Measurements from ENCODE around the gene C11orf54.
A peak's percentile ranks its signal among the peaks of the same experiment; 100 is the strongest.
"Not testable (repeated sequence)": the region's sequence is repeated elsewhere in the genome, so short reads cannot be mapped to it uniquely, and the experiment has no call there.

Gene C11orf54

GRCh38 chr11:93735627-93736026 is 5.8 kb upstream of the C11orf54 start:
- no peak for DNase-seq

GRCh38 chr11:93736129-93736528 is 5.3 kb upstream of the C11orf54 start:
- DNase-seq: no peak

GRCh38 chr11:93737904-93738612 is 3.4 kb upstream of the C11orf54 start:
- DNase-seq: no peak

GRCh38 chr11:93738647-93739081 is 2.8 kb upstream of the C11orf54 start:
- DNase-seq: no peak

- DNase-seq: no peak
Measured at GRCh38 chr11:93740031-93740729, 1.3 kb upstream of the C11orf54 start.

- DNase-seq: peak; percentile 38
Measured at GRCh38 chr11:93740730-93741093, 760 bp upstream of the C11orf54 start.

- no peak for DNase-seq
Measured at GRCh38 chr11:93741882-93742226, 382 bp downstream of the C11orf54 start.

GRCh38 chr11:93743291-93743690 is 1.8 kb downstream of the C11orf54 start:
- no peak for DNase-seq

GRCh38 chr11:93744669-93745004 is 3.2 kb downstream of the C11orf54 start:
- no peak for DNase-seq

- DNase-seq: not testable (repeated sequence)
Measured at GRCh38 chr11:93745005-93745755, 3.7 kb downstream of the C11orf54 start.

- DNase-seq: no peak
Measured at GRCh38 chr11:93746101-93746500, 4.6 kb downstream of the C11orf54 start.

GRCh38 chr11:93747122-93747521 is 5.7 kb downstream of the C11orf54 start:
- DNase-seq: no peak

GRCh38 chr11:93751001-93751400 is 9.5 kb downstream of the C11orf54 start:
- no peak for DNase-seq

- DNase-seq: no peak
Measured at GRCh38 chr11:93753241-93753640, 11.8 kb downstream of the C11orf54 start.

- DNase-seq: no peak
Measured at GRCh38 chr11:93756748-93757147, 15.3 kb downstream of the C11orf54 start.

- no peak for DNase-seq
Measured at GRCh38 chr11:93757301-93757700, 15.8 kb downstream of the C11orf54 start.

- no peak for DNase-seq
Measured at GRCh38 chr11:93757924-93758865, 16.7 kb downstream of the C11orf54 start.

GRCh38 chr11:93759123-93759522 is 17.7 kb downstream of the C11orf54 start:
- DNase-seq: not testable (repeated sequence)

- DNase-seq: no peak
Measured at GRCh38 chr11:93761910-93762309, 20.4 kb downstream of the C11orf54 start.

- no peak for DNase-seq
Measured at GRCh38 chr11:93765551-93765950, 24.1 kb downstream of the C11orf54 start.

GRCh38 chr11:93766504-93766903 is 25.0 kb downstream of the C11orf54 start:
- no peak for DNase-seq

- no peak for DNase-seq
Measured at GRCh38 chr11:93767018-93767417, 25.5 kb downstream of the C11orf54 start.

- no peak for DNase-seq
Measured at GRCh38 chr11:93770160-93770559, 28.7 kb downstream of the C11orf54 start.
